GM12873 (cell line): ENCODE measurements around the gene RCAN2.

ENCODE experiments used
- CTCF ChIP-seq: IDR thresholded peaks from 2 replicates; pipeline ENCODE4 v1.5.1; 2012; ENCODE audit warnings: low read depth, mild to moderate bottlenecking, moderate library complexity, low read length, control low read depth; ENCODE audit not compliant: insufficient read depth; ENCODE audit errors: missing control alignments

The RCAN2 gene

GRCh38 chr6:46521464-46521971 lies 30.3 kb upstream of the RCAN2 start:
- no peak for TF ChIP-seq CTCF

DNA sequence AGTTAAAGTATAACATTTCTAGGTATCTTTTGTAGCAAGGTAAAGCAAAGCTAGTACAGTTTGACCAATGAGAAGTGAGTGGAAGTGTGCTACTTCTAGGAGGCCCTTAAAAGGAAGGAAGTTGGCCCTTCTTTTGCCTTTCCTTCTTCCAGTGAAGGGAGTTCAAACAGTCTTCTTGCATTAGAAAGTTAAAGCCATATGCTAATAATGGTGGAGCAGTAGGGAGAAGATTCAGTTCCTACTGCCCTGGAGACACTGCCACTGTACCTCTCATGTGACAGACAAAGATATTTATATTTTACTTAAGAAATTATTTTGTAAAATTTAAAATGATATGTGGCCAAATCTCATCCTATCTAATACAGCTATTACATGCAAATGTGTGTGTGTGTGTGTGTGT lies 26.0 kb upstream of the RCAN2 start:
- TF ChIP-seq CTCF, result no peak

DNA sequence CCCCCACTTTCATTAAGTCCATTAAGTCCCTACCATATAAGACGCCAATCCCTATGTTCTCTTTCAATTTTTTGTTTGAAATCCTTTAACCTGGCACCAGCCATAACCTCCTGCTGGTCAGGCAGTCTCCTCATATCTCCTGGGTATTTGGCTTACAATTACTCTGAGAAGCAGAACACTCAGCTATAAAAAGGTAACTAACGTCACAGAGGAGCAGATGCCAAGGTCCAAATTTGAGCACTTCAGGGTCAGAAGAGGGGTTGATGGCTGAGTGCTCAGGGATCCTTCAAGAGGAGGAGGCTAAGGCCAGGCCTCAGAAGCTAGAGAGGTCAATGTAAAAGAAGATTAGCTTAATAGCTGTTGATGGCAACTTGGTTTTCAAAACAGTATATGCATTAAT lies 22.3 kb upstream of the RCAN2 start:
- no peak for TF ChIP-seq CTCF

DNA sequence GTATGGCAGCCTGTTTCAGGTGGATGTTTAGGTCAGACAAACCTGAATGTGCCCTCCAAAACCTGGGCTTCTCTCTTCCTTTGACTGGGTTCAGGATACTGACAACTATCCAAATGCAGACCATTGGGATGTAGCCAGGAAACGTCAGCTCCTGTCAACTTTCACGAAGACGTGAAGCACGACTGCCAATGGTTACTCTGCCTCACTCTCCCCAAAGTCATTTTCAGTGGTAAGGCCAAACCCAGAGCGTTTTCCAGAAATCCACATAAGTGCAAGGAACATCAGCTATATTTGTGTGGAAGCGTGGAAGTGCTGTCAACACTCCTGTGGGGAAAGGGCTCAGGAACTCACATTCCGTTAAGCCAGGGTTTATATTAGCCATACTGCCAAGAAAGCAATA lies 20.1 kb upstream of the RCAN2 start:
- no peak for TF ChIP-seq CTCF

DNA sequence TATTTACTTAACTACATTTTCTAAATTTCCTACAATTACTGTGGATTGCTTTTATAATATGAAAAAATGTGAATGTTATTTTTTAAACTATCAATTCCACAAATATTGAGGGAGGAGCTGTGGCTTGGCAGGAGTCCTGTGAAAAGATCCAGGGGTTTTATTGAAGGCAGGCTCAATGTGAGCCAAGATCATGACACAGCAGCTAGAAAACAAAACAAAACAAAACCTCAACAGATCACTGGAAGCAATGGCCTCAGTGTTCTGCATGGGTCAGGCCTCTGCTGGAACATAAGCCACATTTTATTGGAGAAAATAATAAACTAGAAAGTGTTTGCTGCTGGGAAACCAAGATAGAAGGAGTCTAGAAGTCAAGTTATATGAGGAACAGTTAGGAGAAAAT lies 19.4 kb upstream of the RCAN2 start:
- TF ChIP-seq CTCF, result no peak

GRCh38 chr6:46509981-46510510 lies 18.8 kb upstream of the RCAN2 start:
- no peak for TF ChIP-seq CTCF

- no peak for TF ChIP-seq CTCF
Observed at GRCh38 chr6:46509063-46509462, 17.8 kb upstream of the RCAN2 start.
